ENCODE measurements around the gene PGGHG.

DNA sequence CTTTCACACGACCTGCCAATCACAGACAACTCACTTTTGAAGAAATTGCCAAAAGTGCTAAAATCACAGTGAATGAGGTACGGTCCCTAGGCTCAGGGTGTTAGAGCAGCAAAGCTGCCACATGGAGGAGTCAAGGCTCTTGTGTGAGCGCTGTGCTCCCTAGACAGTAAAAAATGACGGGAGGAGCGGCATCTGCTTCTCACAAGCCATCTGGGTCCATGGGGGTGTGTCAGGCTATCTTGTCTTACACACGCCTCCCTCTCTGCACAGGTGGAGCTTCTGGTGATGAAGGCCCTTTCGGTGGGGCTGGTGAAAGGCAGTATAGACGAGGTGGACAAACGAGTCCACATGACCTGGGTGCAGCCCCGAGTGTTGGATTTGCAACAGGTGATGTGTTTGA lies 37.4 kb upstream of the PGGHG start:
- TF ChIP-seq, protein P1, sequence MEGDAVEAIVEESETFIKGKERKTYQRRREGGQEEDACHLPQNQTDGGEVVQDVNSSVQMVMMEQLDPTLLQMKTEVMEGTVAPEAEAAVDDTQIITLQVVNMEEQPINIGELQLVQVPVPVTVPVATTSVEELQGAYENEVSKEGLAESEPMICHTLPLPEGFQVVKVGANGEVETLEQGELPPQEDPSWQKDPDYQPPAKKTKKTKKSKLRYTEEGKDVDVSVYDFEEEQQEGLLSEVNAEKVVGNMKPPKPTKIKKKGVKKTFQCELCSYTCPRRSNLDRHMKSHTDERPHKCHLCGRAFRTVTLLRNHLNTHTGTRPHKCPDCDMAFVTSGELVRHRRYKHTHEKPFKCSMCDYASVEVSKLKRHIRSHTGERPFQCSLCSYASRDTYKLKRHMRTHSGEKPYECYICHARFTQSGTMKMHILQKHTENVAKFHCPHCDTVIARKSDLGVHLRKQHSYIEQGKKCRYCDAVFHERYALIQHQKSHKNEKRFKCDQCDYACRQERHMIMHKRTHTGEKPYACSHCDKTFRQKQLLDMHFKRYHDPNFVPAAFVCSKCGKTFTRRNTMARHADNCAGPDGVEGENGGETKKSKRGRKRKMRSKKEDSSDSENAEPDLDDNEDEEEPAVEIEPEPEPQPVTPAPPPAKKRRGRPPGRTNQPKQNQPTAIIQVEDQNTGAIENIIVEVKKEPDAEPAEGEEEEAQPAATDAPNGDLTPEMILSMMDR (IDR thresholded peaks at IDR 0.05) = no peak
- TF ChIP-seq POLR2A (IDR thresholded peaks at IDR 0.05) = no peak
